ENCODE results near the gene UACA.

The UACA gene

DNA sequence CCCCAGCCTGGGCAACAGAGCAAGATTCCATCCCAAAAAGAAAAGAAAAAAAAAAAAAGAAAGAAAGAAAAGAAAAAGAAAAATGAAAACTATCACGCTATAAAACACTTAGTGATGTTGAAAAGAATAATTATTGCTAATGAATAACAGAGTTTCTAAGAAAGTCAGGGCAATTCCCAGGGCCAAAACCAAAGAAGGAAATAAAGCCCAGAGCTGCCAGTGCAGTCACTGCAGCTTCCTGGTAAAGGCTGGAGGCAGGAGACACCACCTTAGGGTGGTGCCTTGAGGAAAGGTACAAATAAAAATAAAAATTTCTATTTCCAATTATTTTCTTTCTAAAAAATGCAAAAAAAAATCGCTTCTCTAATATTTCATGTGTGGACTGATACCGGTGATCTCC is 19.7 kb upstream of the UACA start:
- TF ChIP-seq, protein P1, sequence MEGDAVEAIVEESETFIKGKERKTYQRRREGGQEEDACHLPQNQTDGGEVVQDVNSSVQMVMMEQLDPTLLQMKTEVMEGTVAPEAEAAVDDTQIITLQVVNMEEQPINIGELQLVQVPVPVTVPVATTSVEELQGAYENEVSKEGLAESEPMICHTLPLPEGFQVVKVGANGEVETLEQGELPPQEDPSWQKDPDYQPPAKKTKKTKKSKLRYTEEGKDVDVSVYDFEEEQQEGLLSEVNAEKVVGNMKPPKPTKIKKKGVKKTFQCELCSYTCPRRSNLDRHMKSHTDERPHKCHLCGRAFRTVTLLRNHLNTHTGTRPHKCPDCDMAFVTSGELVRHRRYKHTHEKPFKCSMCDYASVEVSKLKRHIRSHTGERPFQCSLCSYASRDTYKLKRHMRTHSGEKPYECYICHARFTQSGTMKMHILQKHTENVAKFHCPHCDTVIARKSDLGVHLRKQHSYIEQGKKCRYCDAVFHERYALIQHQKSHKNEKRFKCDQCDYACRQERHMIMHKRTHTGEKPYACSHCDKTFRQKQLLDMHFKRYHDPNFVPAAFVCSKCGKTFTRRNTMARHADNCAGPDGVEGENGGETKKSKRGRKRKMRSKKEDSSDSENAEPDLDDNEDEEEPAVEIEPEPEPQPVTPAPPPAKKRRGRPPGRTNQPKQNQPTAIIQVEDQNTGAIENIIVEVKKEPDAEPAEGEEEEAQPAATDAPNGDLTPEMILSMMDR (IDR thresholded peaks at IDR 0.05; ENCODE audit: insufficient read depth, low read depth, low read length, missing control alignments), result no peak
- H3K4me3 ChIP-seq (ENCODE audit: low read depth, low read length), result no peak overlapping the region
- DNase-seq (ENCODE audit: low read depth), result no peak

DNA sequence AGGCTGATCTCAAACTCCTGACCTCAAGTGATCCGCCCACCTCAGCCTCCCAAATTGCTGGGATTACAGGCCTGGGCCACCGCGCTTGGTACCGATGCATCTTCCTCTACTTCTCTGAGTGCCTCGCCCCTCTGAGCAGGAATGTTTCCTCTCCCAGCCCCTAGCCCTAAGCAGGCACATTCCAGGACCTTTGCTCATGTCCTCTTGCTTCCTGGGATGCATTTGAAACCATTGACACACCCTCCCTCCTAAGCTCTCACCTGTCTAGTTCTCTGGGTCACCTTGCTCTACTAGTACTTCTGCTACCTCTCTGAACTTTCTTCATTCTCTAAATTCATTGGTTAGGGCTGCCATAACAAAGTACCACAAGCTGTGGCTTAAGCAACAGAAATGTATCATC is 17.9 kb upstream of the UACA start:
- H3K4me3 ChIP-seq (ENCODE audit: low read depth, low read length), result no peak overlapping the region
- TF ChIP-seq, protein P1 (IDR thresholded peaks at IDR 0.05; ENCODE audit: insufficient read depth, low read depth, low read length, missing control alignments), result no peak
- no peak for DNase-seq (ENCODE audit: low read depth)

DNA sequence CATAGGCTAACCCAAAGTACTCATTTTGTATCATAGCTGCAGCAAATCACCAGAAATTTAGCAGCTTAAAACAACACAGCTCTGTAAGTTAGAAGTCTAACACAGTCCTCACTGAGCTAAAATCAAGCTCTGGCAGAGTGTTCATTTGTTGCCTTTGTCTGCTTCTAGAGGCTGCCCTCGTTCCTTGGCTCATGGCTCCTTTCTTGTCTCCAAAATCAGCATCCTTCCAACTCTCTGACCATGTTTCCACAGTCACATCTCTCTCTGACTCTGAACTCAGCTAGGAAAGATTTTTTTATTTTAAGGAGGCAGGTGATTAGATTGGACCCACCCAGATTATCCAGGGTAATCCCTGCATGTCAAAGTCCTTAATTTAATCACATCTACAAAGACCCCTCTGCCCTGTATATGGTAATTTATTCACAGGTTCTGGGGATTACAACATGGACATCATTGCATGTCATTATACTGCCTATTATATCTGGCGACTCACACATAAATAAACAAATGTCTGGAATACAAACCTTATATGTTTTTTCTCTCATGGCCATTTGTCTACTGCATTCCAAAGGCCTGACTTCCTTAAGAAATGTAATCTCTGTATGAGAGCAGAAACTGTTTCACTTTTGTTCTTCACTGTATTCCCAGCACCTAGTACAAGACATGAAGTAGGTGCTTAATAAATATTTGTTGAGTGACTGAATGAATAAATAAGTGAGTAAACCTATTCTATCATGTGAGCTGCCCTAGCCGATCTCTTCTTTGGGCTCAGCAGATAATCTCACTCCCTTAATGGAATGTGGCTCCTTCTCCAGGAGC is 15.1 kb upstream of the UACA start:
- no peak for DNase-seq (ENCODE audit: low read depth)
- H3K4me3 ChIP-seq (ENCODE audit: low read depth, low read length), result no peak overlapping the region
- TF ChIP-seq, protein P1 (IDR thresholded peaks at IDR 0.05; ENCODE audit: insufficient read depth, low read depth, low read length, missing control alignments), result no peak

DNA sequence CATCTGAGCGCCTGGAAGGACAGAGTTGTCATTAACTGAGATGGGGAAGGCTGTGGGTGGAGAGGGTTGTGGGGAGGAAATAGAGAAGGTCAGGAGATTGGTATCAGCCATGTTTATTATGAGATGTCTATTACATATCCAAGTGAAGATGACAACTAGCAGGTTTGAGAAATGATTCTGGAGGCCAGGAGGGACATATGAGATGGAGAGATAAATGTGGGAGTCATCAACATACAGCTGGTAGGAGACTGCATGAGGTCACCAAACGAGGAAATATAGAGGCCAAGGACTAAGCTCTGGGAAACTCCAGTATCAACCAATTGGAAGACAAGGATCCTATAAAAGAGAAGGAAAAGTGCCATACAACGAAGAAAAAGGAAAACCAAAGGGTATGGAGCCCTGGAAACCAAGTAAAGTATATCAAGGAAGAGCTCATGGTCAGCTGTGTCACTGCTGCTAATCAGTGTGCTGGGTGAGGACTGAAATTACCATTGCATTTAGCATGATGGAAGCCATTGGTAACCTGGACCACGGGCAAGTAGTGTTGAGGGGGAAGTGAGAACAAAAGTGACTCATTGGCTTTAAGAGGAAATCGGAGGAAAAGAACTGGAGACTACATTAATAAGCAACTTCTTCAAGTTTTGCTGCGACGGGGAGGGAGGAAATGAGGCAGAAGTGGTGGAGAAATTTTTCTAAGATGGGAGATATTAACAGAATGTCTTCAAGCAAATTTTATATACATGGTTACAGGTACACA is 14.0 kb upstream of the UACA start:
- H3K4me3 ChIP-seq (ENCODE audit: low read depth, low read length), result no peak overlapping the region
- DNase-seq (ENCODE audit: low read depth), result peak; percentile 38
- TF ChIP-seq, protein P1 (IDR thresholded peaks at IDR 0.05; ENCODE audit: insufficient read depth, low read depth, low read length, missing control alignments), result no peak

DNA sequence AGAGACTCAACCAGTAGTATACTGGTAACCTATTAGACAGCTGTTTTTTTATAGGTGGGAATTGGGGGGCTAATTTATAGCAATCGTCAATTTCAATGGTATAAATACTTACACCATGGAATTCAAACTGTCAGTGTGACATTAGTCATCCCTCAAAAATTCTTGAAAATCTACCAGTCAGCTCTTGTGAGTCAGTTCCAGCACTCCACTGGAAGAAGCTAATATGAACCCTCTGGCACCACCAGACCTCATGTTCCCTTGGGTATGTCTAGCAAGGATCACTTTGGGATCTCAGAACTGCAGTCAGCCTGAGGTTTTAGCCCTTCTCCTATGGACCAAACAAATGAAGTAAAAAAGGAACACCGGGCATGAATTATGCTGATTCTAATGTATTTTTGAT is 11.8 kb upstream of the UACA start:
- H3K4me3 ChIP-seq (ENCODE audit: low read depth, low read length), result no peak overlapping the region
- TF ChIP-seq, protein P1 (IDR thresholded peaks at IDR 0.05; ENCODE audit: insufficient read depth, low read depth, low read length, missing control alignments), result no peak
- DNase-seq (ENCODE audit: low read depth), result no peak

DNA sequence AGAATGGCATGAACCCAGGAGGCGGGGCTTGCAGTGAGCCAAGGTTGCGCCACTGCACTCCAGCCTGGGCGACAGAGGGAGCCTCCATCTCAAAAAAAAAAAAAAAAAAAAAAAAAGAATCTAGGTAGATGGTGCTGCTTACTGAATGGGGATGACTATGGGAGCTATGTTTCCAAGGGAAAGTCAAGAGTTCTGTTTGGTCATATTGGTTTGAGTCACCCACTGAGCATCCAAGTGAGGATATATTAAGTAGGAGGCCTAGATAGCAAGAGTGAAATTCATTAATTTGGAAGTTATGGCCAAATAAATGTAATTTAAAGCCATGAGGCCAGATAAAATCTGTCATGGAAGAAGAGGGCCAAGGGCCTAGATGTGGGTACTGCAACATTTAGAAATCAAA is 9.0 kb upstream of the UACA start:
- no peak overlapping the region for H3K4me3 ChIP-seq (ENCODE audit: low read depth, low read length)
- DNase-seq (ENCODE audit: low read depth), result no peak

More for the DNA sequence above, 9.0 kb upstream of the UACA start:
- TF ChIP-seq, protein P1 (IDR thresholded peaks at IDR 0.05; ENCODE audit: insufficient read depth, low read depth, low read length, missing control alignments), result no peak

Measured in GM12865 (cell line).